Upper lobe of left lung (tissue), 4 donors: ENCODE data around the gene TMEM141.

Experiments
- EP300 ChIP-seq, 4 donors: sonication (generic); formaldehyde crosslinking; IDR thresholded peaks; one replicate each; pipeline ENCODE4 v1.5.1; 2017; ENCODE audit warnings: antibody characterized with exemption in 4 of 4, control low read depth in 2 of 4
- POLR2A ChIP-seq, 4 donors: fragments of 450-650 bp; IDR thresholded peaks; one replicate each; pipeline ENCODE4 v1.5.1; 2016 to 2017; ENCODE audit warnings: antibody characterized with exemption in 4 of 4, mild to moderate bottlenecking in 2 of 4
- POLR2AphosphoS5 ChIP-seq, 2 donors: sonication (generic); formaldehyde crosslinking; IDR thresholded peaks; one replicate each; pipeline ENCODE4 v1.5.1; 2017; ENCODE audit warnings: antibody characterized with exemption in 2 of 2
- TF ChIP-seq, protein P1 (sequence below), 6 experiments: fragments of 450-650 bp in 4 of 6; fragments of 200-600 bp in 2 of 6; sonication (generic) in 2 of 6; IDR thresholded peaks; one replicate each; pipeline ENCODE4 v1.5.1; 2016 to 2019; ENCODE audit warnings: antibody characterized with exemption in 6 of 6

DNA sequence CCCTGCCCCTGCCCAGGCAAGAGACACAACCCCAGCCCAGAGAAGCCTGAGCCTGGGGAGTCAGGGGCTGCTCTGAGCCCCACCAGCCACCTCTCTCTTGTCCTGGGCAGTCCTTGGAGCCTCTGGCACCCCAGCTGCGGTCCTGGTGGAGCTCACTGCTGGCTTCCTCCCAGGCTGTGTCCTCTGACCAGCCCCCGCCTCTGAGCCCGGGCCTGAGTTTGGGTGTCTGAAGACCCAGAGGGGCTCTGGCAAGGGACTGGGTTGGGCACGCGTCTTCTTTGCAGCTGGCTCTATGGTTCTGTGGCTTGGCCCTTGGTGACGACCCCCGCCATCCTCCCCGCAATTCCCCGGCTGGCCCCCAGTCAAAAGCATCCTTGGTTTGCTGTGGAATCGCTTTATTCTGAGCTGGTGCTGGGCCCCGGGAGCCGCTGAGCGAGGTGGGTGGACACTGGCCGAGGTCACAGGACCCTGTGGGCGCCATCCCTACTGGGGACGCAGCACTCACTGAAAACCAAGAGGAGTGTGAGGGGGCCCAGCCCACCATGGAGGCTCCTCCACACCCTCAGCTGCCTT, 47.4 kb upstream of the TMEM141 start:
- TF ChIP-seq, protein P1, sequence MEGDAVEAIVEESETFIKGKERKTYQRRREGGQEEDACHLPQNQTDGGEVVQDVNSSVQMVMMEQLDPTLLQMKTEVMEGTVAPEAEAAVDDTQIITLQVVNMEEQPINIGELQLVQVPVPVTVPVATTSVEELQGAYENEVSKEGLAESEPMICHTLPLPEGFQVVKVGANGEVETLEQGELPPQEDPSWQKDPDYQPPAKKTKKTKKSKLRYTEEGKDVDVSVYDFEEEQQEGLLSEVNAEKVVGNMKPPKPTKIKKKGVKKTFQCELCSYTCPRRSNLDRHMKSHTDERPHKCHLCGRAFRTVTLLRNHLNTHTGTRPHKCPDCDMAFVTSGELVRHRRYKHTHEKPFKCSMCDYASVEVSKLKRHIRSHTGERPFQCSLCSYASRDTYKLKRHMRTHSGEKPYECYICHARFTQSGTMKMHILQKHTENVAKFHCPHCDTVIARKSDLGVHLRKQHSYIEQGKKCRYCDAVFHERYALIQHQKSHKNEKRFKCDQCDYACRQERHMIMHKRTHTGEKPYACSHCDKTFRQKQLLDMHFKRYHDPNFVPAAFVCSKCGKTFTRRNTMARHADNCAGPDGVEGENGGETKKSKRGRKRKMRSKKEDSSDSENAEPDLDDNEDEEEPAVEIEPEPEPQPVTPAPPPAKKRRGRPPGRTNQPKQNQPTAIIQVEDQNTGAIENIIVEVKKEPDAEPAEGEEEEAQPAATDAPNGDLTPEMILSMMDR (IDR thresholded peaks at IDR 0.05), result no peak
- no peak for TF ChIP-seq POLR2A (IDR thresholded peaks at IDR 0.05)
- TF ChIP-seq EP300 (IDR thresholded peaks at IDR 0.05), result no peak
- no peak for TF ChIP-seq POLR2AphosphoS5 (IDR thresholded peaks at IDR 0.05)
